Gastroesophageal sphincter (tissue), 4 donors: ENCODE results near the gene RELT. TPM values are rescaled to one million over a fixed set of nuclear protein-coding genes. Genes with fewer than 3 reads are reported as not detected.

Experiments
- ATAC-seq: fragments of 150-250 bp; one replicate; pipeline ENCODE4 v1.9.1; 2016; ENCODE audit warnings: mild to moderate bottlenecking, moderate library complexity
- H3K27ac ChIP-seq, 4 donors: fragments of 200-600 bp; sonication (generic) in 3 of 4; 1 replicate in 3 of 4; 2 replicates in 1 of 4; pipeline ENCODE4 v1.5.1; 2016 to 2019
- H3K27me3 ChIP-seq: fragments of 200-600 bp; sonication (generic); one replicate; pipeline ENCODE4 v1.5.1; 2019
- H3K36me3 ChIP-seq, 2 donors: fragments of 200-600 bp; sonication (generic); one replicate each; pipeline ENCODE4 v1.5.1; 2019; ENCODE audit warnings: control low read depth in 1 of 2
- H3K4me1 ChIP-seq, 3 donors: fragments of 200-600 bp; sonication (generic); 1 replicate in 2 of 3; 2 replicates in 1 of 3; pipeline ENCODE4 v1.5.1; 2016 to 2019; ENCODE audit warnings: control low read depth in 2 of 3
- H3K4me3 ChIP-seq, 2 donors: fragments of 200-600 bp; sonication (generic); one replicate each; pipeline ENCODE4 v1.5.1; 2019; ENCODE audit warnings: mild to moderate bottlenecking in 1 of 2, moderate library complexity in 1 of 2
- H3K9me3 ChIP-seq, 3 donors: fragments of 200-600 bp; sonication (generic); one replicate each; pipeline ENCODE4 v1.5.1; 2017 to 2019; ENCODE audit warnings: control low read depth in 2 of 3
- CTCF ChIP-seq, 4 experiments: fragments of 200-600 bp in 2 of 4; fragments of 450-650 bp in 2 of 4; sonication (generic) in 1 of 4; IDR thresholded peaks; one replicate each; pipeline ENCODE4 v1.5.1; 2017 to 2019; ENCODE audit warnings: antibody characterized with exemption in 4 of 4, mild to moderate bottlenecking in 2 of 4, moderate library complexity in 2 of 4
- EP300 ChIP-seq: sonication (generic); formaldehyde crosslinking; IDR thresholded peaks from one replicate; pipeline ENCODE4 v1.6.1; 2017; ENCODE audit warnings: antibody characterized with exemption, mild to moderate bottlenecking
- POLR2A ChIP-seq, 2 donors: fragments of 450-650 bp; IDR thresholded peaks; one replicate each; pipeline ENCODE4 v1.6.1; 2017; ENCODE audit warnings: antibody characterized with exemption in 2 of 2, mild to moderate bottlenecking in 2 of 2, moderate library complexity in 1 of 2
- POLR2AphosphoS5 ChIP-seq: sonication (generic); formaldehyde crosslinking; IDR thresholded peaks from one replicate; pipeline ENCODE4 v1.6.1; 2017; ENCODE audit warnings: antibody characterized with exemption
- WGBS, 2 donors: methylation state at CpG; one replicate each; pipeline ENCODE4 v1.1.5; 2018; ENCODE audit warnings: low coverage in 1 of 2; 5-methylcytosine and 5-hydroxymethylcytosine counted together
- total RNA-seq, 4 donors: library from RNA; depleted of rRNA; stranded (reverse); fragments of >200 nt; gene quantifications; one replicate each; pipeline ENCODE4 v1.1.0, GENCODE V29; 2016

Gene RELT
- total RNA-seq, 4 donors from 2014 or later, result 2.3 to 5.7 (median 3.5) TPM

GRCh38 chr11:73404506-73405145 is 28.4 kb downstream of the RELT start:
- no peaks in the 10 kb centered on the region for H3K27me3 ChIP-seq
- peak overlapping the region in 1 of 4 donors; percentile 38 for H3K27ac ChIP-seq
- peaks cover 0 to 12% (median 0%) of the 10 kb centered on the region in 3 donors for H3K4me1 ChIP-seq
- ATAC-seq, result no peak
- peaks cover 0 to 49% of the 10 kb centered on the region in 2 donors for H3K36me3 ChIP-seq
- WGBS, 2 donors, result 74 to 86% methylated on average over 5 of the region's 5 CpGs
- no peak for TF ChIP-seq CTCF (IDR thresholded peaks at IDR 0.05)
- no peak for TF ChIP-seq POLR2A (IDR thresholded peaks at IDR 0.05)
- TF ChIP-seq EP300, result no peak
- no peak for TF ChIP-seq POLR2AphosphoS5
- H3K4me3 ChIP-seq, result no peak overlapping the region
- no peaks in the 10 kb centered on the region for H3K9me3 ChIP-seq

- H3K9me3 ChIP-seq, result no peaks in the 10 kb centered on the region
- H3K4me1 ChIP-seq, result peaks cover 0 to 12% (median 0%) of the 10 kb centered on the region in 3 donors
- no peak for ATAC-seq
- peaks cover 0 to 52% of the 10 kb centered on the region in 2 donors for H3K36me3 ChIP-seq
- no peaks in the 10 kb centered on the region for H3K27me3 ChIP-seq
- no peak overlapping the region for H3K27ac ChIP-seq
- 76 to 84% methylated on average over 2 to 8 of the region's 8 CpGs for WGBS, 2 donors
- no peak overlapping the region for H3K4me3 ChIP-seq
- no peak for TF ChIP-seq EP300
- no peak for TF ChIP-seq POLR2A (IDR thresholded peaks at IDR 0.05)
- TF ChIP-seq CTCF (IDR thresholded peaks at IDR 0.05), result no peak
- TF ChIP-seq POLR2AphosphoS5, result no peak
Measured at GRCh38 chr11:73405146-73405510, 28.9 kb downstream of the RELT start.

- peaks cover 0 to 12% (median 0%) of the 10 kb centered on the region in 3 donors for H3K4me1 ChIP-seq
- ATAC-seq, result no peak
- peaks cover 0 to 61% of the 10 kb centered on the region in 2 donors for H3K36me3 ChIP-seq
- no peak overlapping the region for H3K4me3 ChIP-seq
- no peaks in the 10 kb centered on the region for H3K27me3 ChIP-seq
- no peak overlapping the region for H3K27ac ChIP-seq
- TF ChIP-seq EP300, result no peak
- TF ChIP-seq POLR2A (IDR thresholded peaks at IDR 0.05), result no peak
- no peak for TF ChIP-seq POLR2AphosphoS5
- TF ChIP-seq CTCF (IDR thresholded peaks at IDR 0.05), result no peak
- H3K9me3 ChIP-seq, result no peaks in the 10 kb centered on the region
- WGBS, 2 donors, result no CpG with 5 or more reads among the region's 1 CpG
Measured at GRCh38 chr11:73406131-73406530, 29.9 kb downstream of the RELT start.

DNA sequence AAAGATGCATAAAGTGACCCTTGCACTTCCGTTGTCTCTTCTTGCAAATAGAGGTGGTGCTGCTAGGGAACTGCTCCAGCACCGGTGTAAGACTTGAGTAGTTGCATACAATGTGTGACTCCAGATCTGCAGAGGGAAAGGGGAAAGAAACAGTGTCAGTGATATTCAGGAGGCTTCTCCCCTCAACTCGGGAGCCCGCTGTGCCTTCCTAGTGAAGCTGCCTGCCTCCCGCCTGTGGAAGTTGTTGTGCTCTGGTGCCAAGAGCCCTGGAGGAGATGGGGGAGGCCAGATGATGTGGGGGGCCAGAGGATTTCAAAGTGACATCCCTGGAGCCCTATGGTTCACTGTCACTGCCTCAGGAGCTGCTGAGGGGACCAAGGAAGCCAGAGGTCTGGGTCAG is 30.4 kb downstream of the RELT start:
- Histone ChIP-seq H3K4me3 (no peak overlapping the region), H3K27ac (no peak overlapping the region), H3K36me3 (peaks cover 0 to 66% of the 10 kb centered on the region in 2 donors), H3K27me3 (no peaks in the 10 kb centered on the region), H3K4me1 (peaks cover 0 to 12% (median 0%) of the 10 kb centered on the region in 3 donors), H3K9me3 (no peaks in the 10 kb centered on the region)
- 77 to 100% methylated on average over 1 to 5 of the region's 5 CpGs for WGBS, 2 donors
- ATAC-seq, result no peak
- TF ChIP-seq CTCF (IDR thresholded peaks at IDR 0.05) (no peak), EP300 (no peak), POLR2A (IDR thresholded peaks at IDR 0.05) (no peak), POLR2AphosphoS5 (no peak)

GRCh38 chr11:73409431-73409830 is 33.2 kb downstream of the RELT start:
- Histone ChIP-seq H3K27ac (no peak overlapping the region), H3K4me3 (no peak overlapping the region), H3K9me3 (no peaks in the 10 kb centered on the region), H3K36me3 (peaks cover 0 to 66% of the 10 kb centered on the region in 2 donors), H3K27me3 (no peaks in the 10 kb centered on the region), H3K4me1 (peaks cover 0 to 8% (median 0%) of the 10 kb centered on the region in 3 donors)
- TF ChIP-seq EP300 (no peak), POLR2A (IDR thresholded peaks at IDR 0.05) (no peak), CTCF (IDR thresholded peaks at IDR 0.05) (no peak), POLR2AphosphoS5 (no peak)
- ATAC-seq, result no peak
- 73 to 100% methylated on average over 2 to 3 of the region's 8 CpGs for WGBS, 2 donors
